IMR-90 (cell line): ENCODE results near the gene ITPKA. TPM values are rescaled to one million over a fixed set of nuclear protein-coding genes. Genes with fewer than 3 reads are reported as not detected.

Source experiments
- ATAC-seq: fragments of 200-7000 bp; cut with Tn5 transposase; 2 replicates; pipeline ENCODE4 v1.9.1; 2020; ENCODE audit warnings: low read depth, mild to moderate bottlenecking, moderate library complexity
- BruUV-seq: library from RNA; stranded (reverse); fragments of 400-500 nt; replicated peaks from 2 replicates; lab custom pipeline; 2021; lab: Mats Ljungman, UMichigan
- CTCF ChIA-PET: fragments of 300-600 bp; formaldehyde crosslinking; extraction: SDS; loops from one replicate; lab custom pipeline; 2021; ENCODE audit warnings: antibody characterized with exemption; lab: Yijun Ruan, JAX
- POLR2A ChIA-PET: fragments of 300-600 bp; sonication (Branson Sonifier 250); formaldehyde crosslinking; loops from one replicate; lab custom pipeline; 2022; ENCODE audit warnings: antibody characterized with exemption; ENCODE audit not compliant: unreplicated experiment; lab: Charles Lee
- DNase-seq: peaks from one replicate; pipeline ENCODE4 v3.0.0; 2013
- H2AFZ ChIP-seq: replicated peaks from 2 replicates; pipeline ENCODE3; 2013; ENCODE audit warnings: low read length, mild to moderate bottlenecking; ENCODE audit not compliant: poor library complexity
- H2AK5ac ChIP-seq: 2 replicates; pipeline ENCODE4 v1.6.1; 2013; ENCODE audit warnings: low read depth, low read length, inconsistent platforms
- H2AK9ac ChIP-seq: replicated peaks from 2 replicates; pipeline ENCODE3; 2013; ENCODE audit warnings: mild to moderate bottlenecking, low read depth, low read length, moderate library complexity; ENCODE audit not compliant: poor library complexity
- H2BK120ac ChIP-seq: 2 replicates; pipeline ENCODE4 v1.6.1; 2013; ENCODE audit warnings: low read depth, low read length, inconsistent platforms
- H2BK15ac ChIP-seq: 3 replicates; pipeline ENCODE4 v1.6.1; 2013; ENCODE audit warnings: low read depth, low read length, inconsistent platforms
- H2BK20ac ChIP-seq: 2 replicates; pipeline ENCODE4 v1.6.1; 2013; ENCODE audit warnings: low read depth, mild to moderate bottlenecking, inconsistent platforms, low read length, moderate library complexity
- H2BK5ac ChIP-seq: 2 replicates; pipeline ENCODE4 v1.6.1; 2013; ENCODE audit warnings: mild to moderate bottlenecking, low read depth, low read length, inconsistent platforms; ENCODE audit not compliant: poor library complexity, severe bottlenecking
- H3K14ac ChIP-seq: replicated peaks from 2 replicates; pipeline ENCODE4 v1.6.1; 2013; ENCODE audit warnings: low read depth, low read length, inconsistent platforms
- H3K18ac ChIP-seq: 2 replicates; pipeline ENCODE4 v1.6.1; 2013; ENCODE audit warnings: low read depth, low read length, control low read depth
- H3K23ac ChIP-seq: 2 replicates; pipeline ENCODE4 v1.6.1; 2013; ENCODE audit warnings: low read depth, low read length, inconsistent platforms
- H3K27ac ChIP-seq: 2 replicates; pipeline ENCODE4 v1.5.1; 2013; ENCODE audit warnings: mild to moderate bottlenecking, control low read depth, low read length; ENCODE audit not compliant: insufficient read depth
- H3K27me3 ChIP-seq: 2 replicates; pipeline ENCODE4 v1.6.1; 2013; ENCODE audit warnings: low read length; ENCODE audit not compliant: control insufficient read depth, insufficient read depth
- H3K36me3 ChIP-seq: 2 replicates; pipeline ENCODE4 v1.6.1; 2013; ENCODE audit warnings: low read length, mixed read lengths; ENCODE audit not compliant: control insufficient read depth, insufficient read depth
- H3K4ac ChIP-seq: 2 replicates; pipeline ENCODE4 v1.6.1; 2013; ENCODE audit warnings: low read depth, low read length, inconsistent platforms
- H3K4me1 ChIP-seq: 2 replicates; pipeline ENCODE4 v1.6.1; 2013; ENCODE audit warnings: low read length, mixed read lengths; ENCODE audit not compliant: control insufficient read depth, insufficient read depth
- H3K4me2 ChIP-seq: 2 replicates; pipeline ENCODE4 v1.6.1; 2013; ENCODE audit warnings: low read depth, mild to moderate bottlenecking, control low read depth, low read length, moderate library complexity
- H3K4me3 ChIP-seq: 2 replicates; pipeline ENCODE4 v1.5.1; 2013; ENCODE audit warnings: low read depth, mild to moderate bottlenecking, control low read depth, low read length, moderate library complexity; ENCODE audit not compliant: insufficient read depth
- H3K56ac ChIP-seq: 2 replicates; pipeline ENCODE4 v1.6.1; 2013; ENCODE audit warnings: low read length, inconsistent platforms; ENCODE audit not compliant: insufficient read depth; ENCODE audit errors: extremely low read depth
- H3K79me1 ChIP-seq, 2 experiments: 2 replicates each; pipeline ENCODE4 v1.6.1; 2013; ENCODE audit warnings: low read length in 2 of 2, inconsistent platforms in 1 of 2, low read depth in 1 of 2
- H3K9ac ChIP-seq: 2 replicates; pipeline ENCODE4 v1.6.1; 2013; ENCODE audit warnings: low read depth, low read length, control low read depth
- H3K9me1 ChIP-seq: 2 replicates; pipeline ENCODE4 v1.6.1; 2013; ENCODE audit warnings: low read length, inconsistent platforms; ENCODE audit not compliant: insufficient read depth
- H3K9me3 ChIP-seq: 2 replicates; pipeline ENCODE4 v1.6.1; 2013; ENCODE audit warnings: low read length; ENCODE audit not compliant: control insufficient read depth, insufficient read depth
- H4K20me1 ChIP-seq: 2 replicates; pipeline ENCODE4 v1.6.1; 2013; ENCODE audit warnings: low read length, inconsistent platforms; ENCODE audit not compliant: insufficient read depth
- H4K5ac ChIP-seq: 2 replicates; pipeline ENCODE4 v1.6.1; 2013; ENCODE audit warnings: mild to moderate bottlenecking, low read depth, low read length, control low read depth
- H4K8ac ChIP-seq, 2 experiments: 2 replicates each; pipeline ENCODE4 v1.6.1; 2013; ENCODE audit warnings: low read depth in 2 of 2, low read length in 2 of 2, control low read depth in 1 of 2, inconsistent platforms in 1 of 2
- H4K91ac ChIP-seq: 2 replicates; pipeline ENCODE4 v1.6.1; 2013; ENCODE audit warnings: low read depth, low read length, inconsistent platforms; ENCODE audit not compliant: insufficient read depth
- BHLHE40 ChIP-seq: fragments of 150-350 bp; IDR thresholded peaks from 2 replicates; pipeline ENCODE4 v1.6.1; 2016; ENCODE audit warnings: mild to moderate bottlenecking, low read depth, low read length
- CHD1 ChIP-seq: IDR thresholded peaks from 2 replicates; pipeline ENCODE4 v1.6.1; 2012; ENCODE audit warnings: low read depth, low read length, improper control_type of control experiment
- CTCF ChIP-seq: conservative IDR thresholded peaks from 2 replicates; pipeline ENCODE4 v1.5.1; 2012; ENCODE audit warnings: mild to moderate bottlenecking, low read depth, low read length, improper control_type of control experiment
- ELK1 ChIP-seq: fragments of 150-350 bp; IDR thresholded peaks from 2 replicates; pipeline ENCODE4 v1.6.1; 2016; ENCODE audit warnings: low read depth, mild to moderate bottlenecking, low read length, moderate library complexity, borderline replicate concordance
- FOS ChIP-seq: fragments of 150-350 bp; IDR thresholded peaks from 2 replicates; pipeline ENCODE4 v1.6.1; 2016; ENCODE audit warnings: low read depth, low read length
- MAFK ChIP-seq: IDR thresholded peaks from 2 replicates; pipeline ENCODE4 v1.6.1; 2012; ENCODE audit warnings: low read depth, low read length, improper control_type of control experiment
- MAZ ChIP-seq: IDR thresholded peaks from 2 replicates; pipeline ENCODE4 v1.6.1; 2012; ENCODE audit warnings: low read depth, mild to moderate bottlenecking, low read length, improper control_type of control experiment, moderate library complexity, borderline replicate concordance
- MXI1 ChIP-seq: IDR thresholded peaks from 2 replicates; pipeline ENCODE4 v1.6.1; 2012; ENCODE audit warnings: low read depth, mild to moderate bottlenecking, low read length, moderate library complexity, borderline replicate concordance
- NFE2L2 ChIP-seq: fragments of 150-350 bp; IDR thresholded peaks from 2 replicates; pipeline ENCODE4 v1.6.1; 2016; ENCODE audit warnings: low read depth, mild to moderate bottlenecking, low read length
- POLR2A ChIP-seq: IDR thresholded peaks from 2 replicates; pipeline ENCODE4 v1.6.1; 2012; ENCODE audit warnings: mild to moderate bottlenecking, low read depth, low read length
- RAD21 ChIP-seq: IDR thresholded peaks from 2 replicates; pipeline ENCODE4 v1.6.1; 2012; ENCODE audit warnings: low read length, improper control_type of control experiment
- RCOR1 ChIP-seq: IDR thresholded peaks from 2 replicates; pipeline ENCODE4 v1.6.1; 2012; ENCODE audit warnings: mild to moderate bottlenecking, low read length, improper control_type of control experiment; ENCODE audit not compliant: insufficient replicate concordance
- RFX5 ChIP-seq: IDR thresholded peaks from 2 replicates; pipeline ENCODE4 v1.8.0; 2012; ENCODE audit warnings: low read depth, mild to moderate bottlenecking, low read length, moderate library complexity
- SMC3 ChIP-seq: fragments of 150-350 bp; IDR thresholded peaks from 2 replicates; pipeline ENCODE4 v1.6.1; 2016; ENCODE audit warnings: low read depth, mild to moderate bottlenecking, antibody characterized with exemption, low read length, moderate library complexity
- USF2 ChIP-seq: fragments of 150-350 bp; IDR thresholded peaks from 2 replicates; pipeline ENCODE4 v1.6.1; 2017; ENCODE audit warnings: mild to moderate bottlenecking, antibody characterized with exemption, low read length, low read depth
- WGBS, 2 experiments: methylation state at CpG; one replicate each; pipeline versions ENCODE4 v1.1.5 to v1.1.7; 2013; ENCODE audit warnings: missing lambda C conversion rate in 2 of 2; ENCODE audit not compliant: insufficient read length in 1 of 2; ENCODE audit errors: extremely low coverage in 2 of 2; 5-methylcytosine and 5-hydroxymethylcytosine counted together
- dilution Hi-C: fragments of 300-500 bp; cut with HindIII; formaldehyde crosslinking; loops from one replicate; pipeline ENCODE4 v1.14.3; 2018; ENCODE audit warnings: low sequenced_read_pairs; ENCODE audit not compliant: unreplicated experiment
- in situ Hi-C: fragments of 300-500 bp; cut with MboI; formaldehyde crosslinking; loops from 3 replicates; pipeline ENCODE4 v1.14.3; 2019; ENCODE audit warnings: low sequenced_read_pairs, inconsistent platforms, mixed read lengths
- intact Hi-C: fragments of 100-400 bp; cut with micrococcal nuclease; formaldehyde crosslinking; loops from 2 replicates; pipeline ENCODE4 v1.10.0; 2022
- polyA plus RNA-seq, 3 experiments: library from polyadenylated mRNA; depleted of rRNA; stranded (reverse); fragments of >200 nt; gene quantifications; 2 replicates each; pipeline ENCODE4 v1.2.3, GENCODE V29; 2012; ENCODE audit warnings: low replicate concordance in 1 of 3
- total RNA-seq: library from RNA; depleted of rRNA; stranded (reverse); fragments of >200 nt; gene quantifications from 2 replicates; pipeline ENCODE4 v1.2.3, GENCODE V29; 2012

Gene ITPKA
- total and polyA plus RNA-seq, 2 of the 4 experiments (the other 2 are of a cell fraction) = 1.1 to 1.8 TPM

- Histone ChIP-seq H3K4me1 (peaks cover 2% of the 10 kb centered on the region; the same call in 1 of the 2 replicates), H3K18ac (no peak overlapping the region), H3K9me1 (peaks cover 5% of the 10 kb centered on the region; the same call in 1 of the 2 replicates), H3K14ac (no peak overlapping the region), H2BK15ac (no peak overlapping the region), H4K20me1 (peaks cover 4% of the 10 kb centered on the region; the same call in 1 of the 2 replicates), H4K91ac (no peak overlapping the region), H2BK20ac (no peak overlapping the region), H3K27ac (no peak overlapping the region), H3K9ac (no peak overlapping the region), H2AK9ac (no peak overlapping the region), H3K56ac (no peak overlapping the region), H3K4ac (no peak overlapping the region), H2BK120ac (no peak overlapping the region), H3K79me1 (no peaks in the 10 kb centered on the region), H3K4me2 (no peak overlapping the region), H3K9me3 (no peaks in the 10 kb centered on the region), H4K5ac (no peak overlapping the region), H2AK5ac (no peak overlapping the region), H3K27me3 (peaks cover 16% of the 10 kb centered on the region), H2AFZ (no peak overlapping the region), H3K36me3 (no peaks in the 10 kb centered on the region), H2BK5ac (no peak overlapping the region), H3K4me3 (no peak overlapping the region), H4K8ac (no peak overlapping the region), H3K23ac (no peak overlapping the region)
- in situ Hi-C loops = no loop called here
- no TSS peak for BruUV-seq
- 24% methylated on average over 24 of the region's 54 CpGs; no CpG with 5 or more reads in 1 of the 2 experiments for WGBS, 2 experiments
- CTCF ChIA-PET = no interaction called here
- dilution Hi-C loops = no loop called here
- POLR2A ChIA-PET = no interaction called here
- intact Hi-C loops = no loop called here
- no peak for ATAC-seq
- DNase-seq = no peak
- no peak for TF ChIP-seq RCOR1
- TF ChIP-seq MAFK = no peak
- TF ChIP-seq NFE2L2 = no peak
- no peak for TF ChIP-seq RFX5
- TF ChIP-seq POLR2A = no peak
- TF ChIP-seq BHLHE40 = no peak
- TF ChIP-seq MAZ = no peak
- TF ChIP-seq CHD1 = no peak
- TF ChIP-seq MXI1 = no peak
- no peak for TF ChIP-seq USF2
- TF ChIP-seq FOS = no peak
- TF ChIP-seq RAD21 = no peak
- TF ChIP-seq CTCF = no peak
- no peak for TF ChIP-seq ELK1
- no peak for TF ChIP-seq SMC3
Measured at GRCh38 chr15:41502795-41503668, 9.4 kb downstream of the ITPKA start.
